Body of pancreas (tissue), 4 donors: ENCODE results near the gene CFAP46. TPM values are rescaled to one million over a fixed set of nuclear protein-coding genes. Genes with fewer than 3 reads are reported as not detected.
A peak's percentile ranks its signal among the peaks of the same experiment; 100 is the strongest.

Experiments used
- ATAC-seq: fragments of 150-250 bp; one replicate; pipeline ENCODE4 v1.9.1; 2016
- DNase-seq, 4 donors: peaks; one replicate each; pipeline ENCODE4 v3.0.0-alpha.2; 2019
- H3K27ac ChIP-seq, 4 donors: fragments of 200-600 bp; sonication (generic); 1 replicate in 3 of 4; 2 replicates in 1 of 4; pipeline versions ENCODE4 v1.5.1 to v1.6.1; 2016 to 2019; ENCODE audit warnings: mild to moderate bottlenecking in 1 of 4, mixed read lengths in 1 of 4, moderate library complexity in 1 of 4
- H3K27me3 ChIP-seq, 2 donors: fragments of 200-600 bp; sonication (generic); one replicate each; pipeline ENCODE4 v1.6.0; 2016; ENCODE audit warnings: mild to moderate bottlenecking in 1 of 2
- H3K36me3 ChIP-seq, 2 donors: fragments of 200-600 bp; sonication (generic); replicated peaks in 1 of 2; 2 replicates each; pipeline ENCODE4 v1.5.1; 2016; ENCODE audit warnings: low read depth in 2 of 2; ENCODE audit not compliant: insufficient read depth in 1 of 2
- H3K4me1 ChIP-seq: fragments of 200-600 bp; sonication (generic); one replicate; pipeline ENCODE4 v1.6.0; 2016
- H3K4me3 ChIP-seq, 2 donors: fragments of 200-600 bp; sonication (generic); 1 replicate in 1 of 2; 2 replicates in 1 of 2; pipeline ENCODE4 v1.5.1; 2016 to 2019
- H3K9me3 ChIP-seq, 3 donors: fragments of 200-600 bp; sonication (generic); 1 replicate in 2 of 3; 2 replicates in 1 of 3; pipeline ENCODE4 v1.5.1; 2016
- POLR2A ChIP-seq, 3 donors: fragments of 450-650 bp; IDR thresholded peaks; one replicate each; pipeline ENCODE4 v1.6.1; 2016; ENCODE audit warnings: antibody characterized with exemption in 3 of 3, mild to moderate bottlenecking in 2 of 3
- WGBS, 2 donors: methylation state at CpG; one replicate each; pipeline ENCODE4 v1.1.5; 2017; 5-methylcytosine and 5-hydroxymethylcytosine counted together
- intact Hi-C: fragments of 100-400 bp; cut with DNase I; formaldehyde crosslinking; loops from one replicate; pipeline ENCODE4 v1.15.1; 2023
- total RNA-seq, 2 donors: library from RNA; depleted of rRNA; stranded (reverse); fragments of >200 nt; gene quantifications; one replicate each; pipeline ENCODE4 v1.1.0, GENCODE V29; 2016
- TF ChIP-seq, protein P1 (sequence below), 7 experiments: fragments of 450-650 bp in 4 of 7; fragments of 200-600 bp in 3 of 7; sonication (generic) in 3 of 7; IDR thresholded peaks; one replicate each; pipeline ENCODE4 v1.5.1; 2016 to 2019; ENCODE audit warnings: antibody characterized with exemption in 7 of 7

The CFAP46 gene
- under 1 TPM; 0.33 to 0.52 TPM for total RNA-seq

DNA sequence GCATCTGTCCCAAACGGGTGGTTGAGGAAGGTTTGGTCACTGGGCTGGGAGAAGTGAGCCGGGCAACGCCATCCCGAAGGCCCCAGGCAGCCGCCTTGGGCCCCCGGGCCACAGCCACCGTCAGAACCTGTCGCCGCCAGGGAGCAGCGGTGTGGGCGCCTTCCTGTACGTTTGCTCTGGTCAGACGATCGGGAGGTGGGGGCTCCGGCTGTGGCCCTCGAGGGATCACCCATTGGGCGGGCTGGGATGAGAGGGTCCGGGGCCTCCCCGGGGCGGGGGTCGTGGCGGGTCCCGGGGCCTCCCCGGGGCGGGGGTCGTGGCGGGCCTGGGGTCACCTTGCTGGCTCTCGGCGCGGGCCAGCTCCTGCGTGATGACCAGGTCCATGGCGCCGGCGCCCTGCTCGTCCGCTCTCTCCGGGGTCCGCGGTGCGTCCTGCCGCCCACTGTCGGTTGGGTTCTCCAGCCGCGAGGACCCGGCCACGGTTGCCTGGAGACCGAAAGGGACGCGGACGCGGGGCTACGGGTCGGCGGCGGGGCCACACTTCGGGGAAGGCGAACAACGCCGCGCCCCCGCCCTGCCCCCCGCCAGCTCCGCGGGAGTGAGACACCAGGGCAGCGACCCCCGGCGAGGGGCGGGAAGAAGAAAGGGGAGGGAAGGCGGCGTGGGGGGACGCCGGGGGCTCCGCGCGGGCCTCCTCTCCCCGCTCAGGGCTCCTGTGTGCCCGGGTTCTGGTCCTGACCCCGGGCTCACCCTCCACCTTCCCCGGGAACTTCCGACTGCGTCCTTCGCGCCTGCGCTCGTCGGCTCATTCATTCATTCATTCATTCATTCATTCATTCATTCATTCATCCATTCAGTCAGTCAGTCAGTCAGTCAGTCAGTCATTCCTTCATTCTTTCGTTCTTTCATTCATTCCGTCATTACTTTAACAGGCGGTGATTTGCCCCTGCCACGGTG is at the start of gene CFAP46:
Gene CFAP46, minus strand, starts transcription at position 470 of the 957 bp plus-strand sequence. Its CDS starts 86 bp downstream, at position 384.
- TF ChIP-seq, protein P1, sequence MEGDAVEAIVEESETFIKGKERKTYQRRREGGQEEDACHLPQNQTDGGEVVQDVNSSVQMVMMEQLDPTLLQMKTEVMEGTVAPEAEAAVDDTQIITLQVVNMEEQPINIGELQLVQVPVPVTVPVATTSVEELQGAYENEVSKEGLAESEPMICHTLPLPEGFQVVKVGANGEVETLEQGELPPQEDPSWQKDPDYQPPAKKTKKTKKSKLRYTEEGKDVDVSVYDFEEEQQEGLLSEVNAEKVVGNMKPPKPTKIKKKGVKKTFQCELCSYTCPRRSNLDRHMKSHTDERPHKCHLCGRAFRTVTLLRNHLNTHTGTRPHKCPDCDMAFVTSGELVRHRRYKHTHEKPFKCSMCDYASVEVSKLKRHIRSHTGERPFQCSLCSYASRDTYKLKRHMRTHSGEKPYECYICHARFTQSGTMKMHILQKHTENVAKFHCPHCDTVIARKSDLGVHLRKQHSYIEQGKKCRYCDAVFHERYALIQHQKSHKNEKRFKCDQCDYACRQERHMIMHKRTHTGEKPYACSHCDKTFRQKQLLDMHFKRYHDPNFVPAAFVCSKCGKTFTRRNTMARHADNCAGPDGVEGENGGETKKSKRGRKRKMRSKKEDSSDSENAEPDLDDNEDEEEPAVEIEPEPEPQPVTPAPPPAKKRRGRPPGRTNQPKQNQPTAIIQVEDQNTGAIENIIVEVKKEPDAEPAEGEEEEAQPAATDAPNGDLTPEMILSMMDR (IDR thresholded peaks at IDR 0.05), result peak in 1 of 7 experiments; percentile 8
- TF ChIP-seq POLR2A (IDR thresholded peaks at IDR 0.05), result no peak
- Histone ChIP-seq H3K36me3 (no peaks in the 10 kb centered on the region), H3K4me1 (peaks cover 19% of the 10 kb centered on the region), H3K27me3 (peaks cover 0 to 11% of the 10 kb centered on the region in 2 donors), H3K27ac (no peak within 1 kb of the TSS), H3K4me3 (peak within 1 kb of the TSS; percentile 34 to 49), H3K9me3 (no peaks in the 10 kb centered on the region)
- intact Hi-C loops, result no loop called here
- ATAC-seq, result peak; percentile 69
- 2% methylated on average over 18 to 65 of the region's 90 CpGs for WGBS, 2 donors
- peak; percentile 56 to 78 (median 60) for DNase-seq

DNA sequence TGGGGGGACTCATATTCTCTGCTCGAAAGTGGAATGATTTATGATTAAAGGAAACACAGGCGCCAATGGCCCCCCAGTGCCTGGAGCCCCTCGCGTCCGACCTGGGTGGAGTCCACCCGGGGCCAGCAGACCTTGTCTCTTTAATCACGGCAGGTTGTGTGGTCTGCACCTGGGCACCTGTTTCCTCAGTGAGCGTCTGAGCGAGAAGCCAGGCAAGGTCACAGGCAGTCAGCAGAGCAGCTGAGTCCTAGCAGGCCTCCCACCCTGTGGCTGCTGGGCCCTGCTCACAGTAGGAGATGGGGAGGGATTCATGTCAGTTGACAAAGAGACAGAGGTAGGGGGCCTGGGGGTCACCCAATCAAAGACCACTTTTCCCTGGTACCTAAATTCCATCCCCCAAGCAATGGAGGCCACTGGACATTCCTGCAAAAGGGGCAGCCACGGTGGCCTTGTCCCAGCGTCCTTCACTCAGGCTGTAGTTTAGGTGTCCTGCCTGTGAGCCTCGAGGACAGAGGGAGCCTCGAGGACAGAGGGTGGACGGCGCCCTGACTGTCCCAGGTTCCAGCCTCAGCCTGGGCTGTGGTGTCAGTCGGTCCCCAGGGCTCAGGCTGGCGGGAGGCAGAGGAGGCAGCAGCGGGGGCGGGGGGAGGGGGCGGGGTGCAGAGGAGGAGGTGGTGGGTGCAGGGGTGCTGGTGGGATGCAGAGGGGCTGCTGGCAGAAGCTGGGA is 49.5 kb upstream of the CFAP46 start:
- DNase-seq (no peak), ATAC-seq (no peak)
- Histone ChIP-seq H3K4me1 (no peaks in the 10 kb centered on the region), H3K27ac (no peak overlapping the region), H3K36me3 (no peaks in the 10 kb centered on the region), H3K27me3 (no peaks in the 10 kb centered on the region), H3K9me3 (no peaks in the 10 kb centered on the region), H3K4me3 (no peak overlapping the region)
- intact Hi-C loops, result no loop called here
- TF ChIP-seq, protein P1 (IDR thresholded peaks at IDR 0.05), result no peak
- no peak for TF ChIP-seq POLR2A (IDR thresholded peaks at IDR 0.05)
- 47 to 57% methylated on average over 12 to 20 of the region's 20 CpGs for WGBS, 2 donors

DNA sequence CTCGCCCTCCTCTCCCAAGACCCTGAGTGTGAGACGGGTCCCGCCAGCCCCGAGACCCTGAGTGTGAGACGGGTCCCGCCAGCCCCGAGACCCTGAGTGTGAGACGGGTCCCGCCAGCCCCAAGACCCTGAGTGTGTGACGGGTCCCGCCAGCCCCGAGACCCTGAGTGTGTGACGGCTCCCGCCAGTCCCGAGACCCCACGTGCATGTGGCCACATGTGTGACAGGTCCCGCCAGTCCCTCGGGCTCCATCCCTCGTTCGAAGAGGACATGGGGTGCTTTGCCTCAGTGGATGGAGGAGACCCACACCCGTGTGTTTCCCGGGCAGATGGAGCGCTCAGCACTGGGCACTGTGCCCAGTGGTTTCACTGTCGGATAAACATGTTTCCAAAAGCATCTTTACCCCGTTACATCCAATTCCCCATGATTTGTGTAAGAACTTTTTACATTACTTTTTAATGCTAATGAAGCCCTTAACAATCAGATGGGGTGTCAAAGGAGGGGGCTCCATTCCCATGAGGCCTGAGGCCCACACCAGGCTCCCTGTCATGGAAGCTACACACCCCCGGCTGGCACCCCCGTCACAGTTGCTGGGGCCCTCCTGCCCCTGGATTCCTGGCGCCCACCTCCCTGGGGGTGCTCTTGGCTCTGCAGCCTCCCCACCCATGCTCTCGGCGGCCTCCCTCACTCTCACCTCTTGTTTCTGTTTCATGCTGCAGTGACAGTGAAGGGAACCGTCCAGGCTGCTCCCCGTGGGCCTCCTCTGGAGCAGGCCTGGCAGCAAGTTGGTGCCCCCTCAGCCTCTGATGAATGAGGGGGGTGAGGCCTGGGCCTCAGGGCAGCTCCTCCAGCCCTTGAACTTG is 48.5 kb upstream of the CFAP46 start:
- DNase-seq (no peak), ATAC-seq (no peak)
- intact Hi-C loops, result no loop called here
- Histone ChIP-seq H3K27ac (no peak overlapping the region), H3K4me3 (no peak overlapping the region), H3K36me3 (no peaks in the 10 kb centered on the region), H3K9me3 (no peaks in the 10 kb centered on the region), H3K27me3 (no peaks in the 10 kb centered on the region), H3K4me1 (no peaks in the 10 kb centered on the region)
- TF ChIP-seq, protein P1 (IDR thresholded peaks at IDR 0.05), result no peak
- no peak for TF ChIP-seq POLR2A (IDR thresholded peaks at IDR 0.05)
- WGBS, 2 donors, result 57 to 66% methylated on average over 18 to 32 of the region's 32 CpGs

DNA sequence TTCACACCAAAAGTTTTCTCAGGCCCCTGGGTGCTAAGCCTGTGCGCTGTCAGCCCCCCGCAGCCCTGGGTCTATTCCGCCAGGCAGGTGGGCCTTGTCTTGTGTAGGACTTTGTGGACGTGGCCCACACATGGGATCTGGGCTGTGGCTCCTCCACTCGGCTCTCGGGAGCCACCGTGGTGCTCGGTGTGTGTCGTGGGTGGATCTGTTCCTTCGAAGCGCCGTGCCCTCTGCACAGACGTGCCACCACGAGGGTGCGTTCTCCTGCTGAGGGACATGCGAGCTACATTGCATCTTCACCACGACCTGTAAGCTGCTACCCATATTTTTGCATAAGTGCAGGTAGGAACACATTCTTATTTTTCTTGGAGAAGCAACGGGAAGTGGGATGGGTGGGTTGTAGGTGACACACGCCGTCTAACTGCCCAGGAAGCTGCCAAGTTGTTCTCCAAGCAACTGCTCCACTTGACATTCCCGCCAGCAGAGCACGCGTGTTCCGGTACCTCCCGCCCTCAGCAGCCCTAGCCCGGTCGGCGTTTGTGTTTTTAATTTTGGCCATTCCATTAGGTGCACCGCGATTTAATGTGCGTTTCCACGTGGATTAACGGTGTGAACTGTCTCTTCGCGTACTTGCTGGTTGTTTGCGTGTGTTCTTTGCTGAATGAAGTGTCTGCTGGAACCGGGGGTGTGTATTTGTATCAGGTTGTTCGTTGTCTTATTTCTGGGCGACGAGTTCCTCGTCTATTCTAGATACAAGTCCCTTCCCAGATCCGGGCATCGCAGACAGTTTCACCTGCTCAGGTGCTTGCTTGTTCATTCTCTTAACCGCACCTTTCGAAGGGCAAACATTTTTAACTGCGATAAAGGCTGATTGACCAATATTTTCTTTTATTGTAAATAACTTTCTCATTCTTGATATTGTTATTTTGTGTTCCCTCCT is 47.4 kb upstream of the CFAP46 start:
- DNase-seq (no peak), ATAC-seq (no peak)
- Histone ChIP-seq H3K27ac (no peak overlapping the region), H3K4me1 (no peaks in the 10 kb centered on the region), H3K9me3 (no peaks in the 10 kb centered on the region), H3K36me3 (no peaks in the 10 kb centered on the region), H3K27me3 (no peaks in the 10 kb centered on the region), H3K4me3 (no peak overlapping the region)
- WGBS, 2 donors, result 76 to 78% methylated on average over 39 to 46 of the region's 46 CpGs
- TF ChIP-seq, protein P1 (IDR thresholded peaks at IDR 0.05), result no peak
- TF ChIP-seq POLR2A (IDR thresholded peaks at IDR 0.05), result no peak
- intact Hi-C loops, result no loop called here
